ENCODE results near the gene DENND2A. TPM values are rescaled to one million over a fixed set of nuclear protein-coding genes. Genes with fewer than 3 reads are reported as not detected.
A peak's percentile ranks its signal among the peaks of the same experiment; 100 is the strongest.

The DENND2A gene
- total and polyA plus RNA-seq, 2 of the 4 experiments (the other 2 are of a cell fraction) = 7.5 to 10.3 TPM

GRCh38 chr7:140540136-140540777 lies 100.4 kb downstream of the DENND2A start:
- Histone ChIP-seq H3K23ac (ENCODE audit: low read depth, low read length) (no peak overlapping the region), H2BK120ac (ENCODE audit: low read depth, low read length) (peak overlapping the region; percentile 33), H3K4me3 (ENCODE audit: insufficient read depth, low read depth, low read length) (no peak overlapping the region), H3K14ac (replicated peaks; ENCODE audit: low read depth, low read length) (no peak overlapping the region), H3K9ac (ENCODE audit: low read depth, low read length) (no peak overlapping the region), H2AFZ (replicated peaks; ENCODE audit: low read length, poor library complexity) (no peak overlapping the region), H3K9me3 (ENCODE audit: control insufficient read depth, insufficient read depth, low read length) (no peaks in the 10 kb centered on the region), H2AK5ac (ENCODE audit: low read depth, low read length) (peak overlapping the region; percentile 62; the same call in 1 of the 2 replicates), H3K79me1 (ENCODE audit: low read depth in 1 of 2, low read length in 2 of 2) (peaks cover 0 to 13% of the 10 kb centered on the region in 2 experiments; a peak in 2 of 4 replicates), H3K4me2 (ENCODE audit: low read depth, low read length) (no peak overlapping the region), H2AK9ac (replicated peaks; ENCODE audit: low read depth, low read length, poor library complexity) (no peak overlapping the region), H3K4me1 (ENCODE audit: control insufficient read depth, insufficient read depth, low read length) (peaks cover 15% of the 10 kb centered on the region), H3K27ac (ENCODE audit: insufficient read depth, low read length) (no peak overlapping the region), H4K91ac (ENCODE audit: insufficient read depth, low read depth, low read length) (peak overlapping the region; percentile 71), H3K56ac (ENCODE audit: extremely low read depth, insufficient read depth, low read length) (no peak overlapping the region), H2BK20ac (ENCODE audit: low read depth, low read length) (no peak overlapping the region; the same call in none of the 2 replicates), H4K5ac (ENCODE audit: low read depth, low read length) (no peak overlapping the region), H2BK15ac (ENCODE audit: low read depth, low read length) (no peak overlapping the region; the same call in 2 of the 3 replicates), H3K4ac (ENCODE audit: low read depth, low read length) (peak overlapping the region; percentile 53), H2BK5ac (ENCODE audit: low read depth, low read length, poor library complexity, severe bottlenecking) (no peak overlapping the region), H3K27me3 (ENCODE audit: control insufficient read depth, insufficient read depth, low read length) (no peaks in the 10 kb centered on the region), H4K20me1 (ENCODE audit: insufficient read depth, low read length) (peaks cover 5% of the 10 kb centered on the region), H3K9me1 (ENCODE audit: insufficient read depth, low read length) (peaks cover 20% of the 10 kb centered on the region), H3K18ac (ENCODE audit: low read depth, low read length) (no peak overlapping the region), H4K8ac (ENCODE audit: low read depth in 2 of 2, low read length in 2 of 2) (no peak overlapping the region; a peak in 1 of 4 replicates), H3K36me3 (ENCODE audit: control insufficient read depth, insufficient read depth, low read length) (peaks cover 36% of the 10 kb centered on the region)
- ATAC-seq (ENCODE audit: low read depth) = no peak
- 77% methylated on average over 13 of the region's 18 CpGs; no CpG with 5 or more reads in 1 of the 2 experiments for WGBS, 2 experiments (ENCODE audit: extremely low coverage in 2 of 2, insufficient read length in 1 of 2)
- intact Hi-C loops (cut with micrococcal nuclease) = loop anchor here (2.0 kb wide), 1 partner anchor 99 kb away; no protein-coding TSS in a partner anchor
- BruUV-seq (replicated peaks) = no TSS peak
- ChIA-PET CTCF (no interaction called here), POLR2A (ENCODE audit: unreplicated experiment) (no interaction called here)
- no peak for TF ChIP-seq SMC3 (IDR thresholded peaks at IDR 0.05; ENCODE audit: low read depth, low read length)
- no peak for TF ChIP-seq MAZ (IDR thresholded peaks at IDR 0.05; ENCODE audit: borderline replicate concordance, low read depth, low read length)
- TF ChIP-seq MXI1 (IDR thresholded peaks at IDR 0.05; ENCODE audit: borderline replicate concordance, low read depth, low read length) = no peak
- no peak for TF ChIP-seq RCOR1 (IDR thresholded peaks at IDR 0.05; ENCODE audit: insufficient replicate concordance, low read length)
- no peak for TF ChIP-seq ELK1 (IDR thresholded peaks at IDR 0.05; ENCODE audit: borderline replicate concordance, low read depth, low read length)
- no peak for TF ChIP-seq FOS (IDR thresholded peaks at IDR 0.05; ENCODE audit: low read depth, low read length)
- no peak for TF ChIP-seq NFE2L2 (IDR thresholded peaks at IDR 0.05; ENCODE audit: low read depth, low read length)
- TF ChIP-seq CHD1 (IDR thresholded peaks at IDR 0.05; ENCODE audit: low read depth, low read length) = no peak
- no peak for TF ChIP-seq RFX5 (IDR thresholded peaks at IDR 0.05; ENCODE audit: low read depth, low read length)
- TF ChIP-seq USF2 (IDR thresholded peaks at IDR 0.05; ENCODE audit: low read depth, low read length) = no peak
- TF ChIP-seq BHLHE40 (IDR thresholded peaks at IDR 0.05; ENCODE audit: low read depth, low read length) = no peak
- TF ChIP-seq MAFK (IDR thresholded peaks at IDR 0.05; ENCODE audit: low read depth, low read length) = no peak
- no peak for TF ChIP-seq CEBPB (IDR thresholded peaks at IDR 0.05; ENCODE audit: low read depth, low read length)
- TF ChIP-seq, protein P1, sequence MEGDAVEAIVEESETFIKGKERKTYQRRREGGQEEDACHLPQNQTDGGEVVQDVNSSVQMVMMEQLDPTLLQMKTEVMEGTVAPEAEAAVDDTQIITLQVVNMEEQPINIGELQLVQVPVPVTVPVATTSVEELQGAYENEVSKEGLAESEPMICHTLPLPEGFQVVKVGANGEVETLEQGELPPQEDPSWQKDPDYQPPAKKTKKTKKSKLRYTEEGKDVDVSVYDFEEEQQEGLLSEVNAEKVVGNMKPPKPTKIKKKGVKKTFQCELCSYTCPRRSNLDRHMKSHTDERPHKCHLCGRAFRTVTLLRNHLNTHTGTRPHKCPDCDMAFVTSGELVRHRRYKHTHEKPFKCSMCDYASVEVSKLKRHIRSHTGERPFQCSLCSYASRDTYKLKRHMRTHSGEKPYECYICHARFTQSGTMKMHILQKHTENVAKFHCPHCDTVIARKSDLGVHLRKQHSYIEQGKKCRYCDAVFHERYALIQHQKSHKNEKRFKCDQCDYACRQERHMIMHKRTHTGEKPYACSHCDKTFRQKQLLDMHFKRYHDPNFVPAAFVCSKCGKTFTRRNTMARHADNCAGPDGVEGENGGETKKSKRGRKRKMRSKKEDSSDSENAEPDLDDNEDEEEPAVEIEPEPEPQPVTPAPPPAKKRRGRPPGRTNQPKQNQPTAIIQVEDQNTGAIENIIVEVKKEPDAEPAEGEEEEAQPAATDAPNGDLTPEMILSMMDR (conservative IDR thresholded peaks at IDR 0.05; ENCODE audit: low read depth, low read length) = no peak
- DNase-seq = no peak
- in situ Hi-C loops (cut with MboI; ENCODE audit: low sequenced_read_pairs) = no loop called here
- dilution Hi-C loops (cut with HindIII; ENCODE audit: low sequenced_read_pairs, unreplicated experiment) = no loop called here

All from IMR-90 (cell line).